DND-41 (cell line): ENCODE measurements around the gene FOXK1.

ENCODE experiments used
- ATAC-seq: fragments of 200-7000 bp; cut with Tn5 transposase; 3 replicates; pipeline ENCODE4 v1.9.1; 2021; ENCODE audit warnings: low read depth; ENCODE audit not compliant: insufficient read depth
- DNase-seq: peaks from one replicate; pipeline ENCODE4 v3.0.0-alpha.2; 2020
- H2AFZ ChIP-seq: 2 replicates; pipeline ENCODE4 v1.6.0; 2012; ENCODE audit warnings: low read depth, low read length
- H3K27ac ChIP-seq: 2 replicates; pipeline ENCODE4 v1.5.1; 2012; ENCODE audit warnings: low read length, inconsistent platforms
- H3K27me3 ChIP-seq: fragments of 200-600 bp; sonication (generic); 2 replicates; pipeline ENCODE4 v1.6.0; 2012; ENCODE audit warnings: low read length, mild to moderate bottlenecking, inconsistent platforms; ENCODE audit not compliant: insufficient read depth, poor library complexity
- H3K36me3 ChIP-seq: 2 replicates; pipeline ENCODE4 v1.5.1; 2012; ENCODE audit warnings: low read length, inconsistent platforms; ENCODE audit not compliant: insufficient read depth
- H3K4me1 ChIP-seq: 2 replicates; pipeline ENCODE4 v1.5.1; 2012; ENCODE audit warnings: mild to moderate bottlenecking, low read length; ENCODE audit not compliant: insufficient read depth
- H3K4me2 ChIP-seq: 2 replicates; pipeline ENCODE4 v1.6.0; 2012; ENCODE audit warnings: mild to moderate bottlenecking, moderate library complexity, low read length, inconsistent platforms; ENCODE audit not compliant: insufficient read depth
- H3K4me3 ChIP-seq, 2 experiments: fragments of 200-600 bp in 1 of 2; shearing (Covaris generic) in 1 of 2; 2 replicates each; pipeline ENCODE4 v1.5.1; 2012 to 2016; ENCODE audit warnings: inconsistent platforms in 2 of 2, low read length in 2 of 2, mild to moderate bottlenecking in 2 of 2, low read depth in 1 of 2, moderate library complexity in 1 of 2
- H3K79me2 ChIP-seq: 2 replicates; pipeline ENCODE4 v1.6.0; 2012; ENCODE audit warnings: low read length, inconsistent platforms; ENCODE audit not compliant: insufficient read depth
- H3K9ac ChIP-seq: 2 replicates; pipeline ENCODE4 v1.6.0; 2012; ENCODE audit warnings: low read depth, mild to moderate bottlenecking, inconsistent platforms, low read length, moderate library complexity
- H3K9me3 ChIP-seq: 2 replicates; pipeline ENCODE4 v1.5.1; 2012; ENCODE audit warnings: low read length, moderate library complexity, mild to moderate bottlenecking, inconsistent platforms; ENCODE audit not compliant: insufficient read depth, severe bottlenecking
- H4K20me1 ChIP-seq: 2 replicates; pipeline ENCODE4 v1.6.0; 2012; ENCODE audit warnings: low read length; ENCODE audit not compliant: insufficient read depth
- EZH2 ChIP-seq: IDR thresholded peaks from 3 replicates; pipeline ENCODE4 v1.6.1; 2012; ENCODE audit warnings: borderline replicate concordance, low read depth, mild to moderate bottlenecking, moderate library complexity, low read length, inconsistent platforms; ENCODE audit not compliant: severe bottlenecking
- TF ChIP-seq, protein P1 (sequence below): IDR thresholded peaks from 2 replicates; pipeline ENCODE4 v1.5.1; 2012; ENCODE audit warnings: borderline replicate concordance, low read length, moderate library complexity, mild to moderate bottlenecking; ENCODE audit not compliant: poor library complexity, severe bottlenecking; ENCODE audit errors: extremely low read depth

The FOXK1 gene

DNA sequence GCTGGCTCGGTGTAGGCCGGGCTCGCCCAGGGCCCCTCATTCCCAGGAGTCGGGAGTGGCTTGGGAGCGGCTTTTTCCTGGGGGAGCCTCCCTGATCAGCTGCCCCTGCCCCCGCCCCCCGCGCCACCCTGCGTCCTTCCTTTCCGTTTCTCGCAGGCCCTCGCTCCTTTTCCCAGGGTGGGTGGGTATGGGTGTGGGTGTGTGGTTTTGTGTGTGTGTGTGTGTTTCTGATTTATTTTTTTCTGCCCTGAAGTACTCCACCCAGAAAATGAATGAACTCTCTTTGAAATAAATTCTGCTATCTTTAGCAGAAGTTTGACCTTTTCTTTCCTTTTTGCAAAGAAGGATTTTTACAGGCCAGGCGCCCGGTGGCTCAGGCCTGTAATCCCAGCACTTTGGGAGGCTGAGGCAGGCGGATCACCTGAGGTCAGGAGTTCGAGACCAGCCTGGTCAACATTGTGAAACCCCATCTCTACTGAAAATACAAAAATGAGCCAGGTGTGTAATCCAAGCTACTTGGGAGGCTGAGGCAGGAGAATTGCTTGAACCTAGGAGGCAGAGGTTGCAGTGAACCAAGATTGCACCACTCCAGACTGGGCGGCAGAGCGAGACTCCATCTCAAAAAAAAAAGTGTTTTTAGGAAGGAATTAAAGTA is 63.3 kb downstream of the FOXK1 start:
- Histone ChIP-seq H3K27ac (peak overlapping the region; percentile 89), H3K4me3 (peak overlapping the region; percentile 26 to 55; a peak in 3 of 4 replicates), H3K79me2 (peaks cover 73% of the 10 kb centered on the region), H3K4me2 (peak overlapping the region; percentile 77), H3K27me3 (no peaks in the 10 kb centered on the region), H3K9me3 (no peaks in the 10 kb centered on the region), H3K9ac (peak overlapping the region; percentile 60), H3K4me1 (peaks cover 52% of the 10 kb centered on the region), H3K36me3 (peaks cover 59% of the 10 kb centered on the region), H4K20me1 (peaks cover 42% of the 10 kb centered on the region), H2AFZ (peak overlapping the region; percentile 21; the same call in 1 of the 2 replicates)
- ATAC-seq (peak; percentile 41; the same call in 2 of the 3 replicates), DNase-seq (peak; percentile 6)
- TF ChIP-seq, protein P1, sequence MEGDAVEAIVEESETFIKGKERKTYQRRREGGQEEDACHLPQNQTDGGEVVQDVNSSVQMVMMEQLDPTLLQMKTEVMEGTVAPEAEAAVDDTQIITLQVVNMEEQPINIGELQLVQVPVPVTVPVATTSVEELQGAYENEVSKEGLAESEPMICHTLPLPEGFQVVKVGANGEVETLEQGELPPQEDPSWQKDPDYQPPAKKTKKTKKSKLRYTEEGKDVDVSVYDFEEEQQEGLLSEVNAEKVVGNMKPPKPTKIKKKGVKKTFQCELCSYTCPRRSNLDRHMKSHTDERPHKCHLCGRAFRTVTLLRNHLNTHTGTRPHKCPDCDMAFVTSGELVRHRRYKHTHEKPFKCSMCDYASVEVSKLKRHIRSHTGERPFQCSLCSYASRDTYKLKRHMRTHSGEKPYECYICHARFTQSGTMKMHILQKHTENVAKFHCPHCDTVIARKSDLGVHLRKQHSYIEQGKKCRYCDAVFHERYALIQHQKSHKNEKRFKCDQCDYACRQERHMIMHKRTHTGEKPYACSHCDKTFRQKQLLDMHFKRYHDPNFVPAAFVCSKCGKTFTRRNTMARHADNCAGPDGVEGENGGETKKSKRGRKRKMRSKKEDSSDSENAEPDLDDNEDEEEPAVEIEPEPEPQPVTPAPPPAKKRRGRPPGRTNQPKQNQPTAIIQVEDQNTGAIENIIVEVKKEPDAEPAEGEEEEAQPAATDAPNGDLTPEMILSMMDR, result no peak
- no peak for TF ChIP-seq EZH2

DNA sequence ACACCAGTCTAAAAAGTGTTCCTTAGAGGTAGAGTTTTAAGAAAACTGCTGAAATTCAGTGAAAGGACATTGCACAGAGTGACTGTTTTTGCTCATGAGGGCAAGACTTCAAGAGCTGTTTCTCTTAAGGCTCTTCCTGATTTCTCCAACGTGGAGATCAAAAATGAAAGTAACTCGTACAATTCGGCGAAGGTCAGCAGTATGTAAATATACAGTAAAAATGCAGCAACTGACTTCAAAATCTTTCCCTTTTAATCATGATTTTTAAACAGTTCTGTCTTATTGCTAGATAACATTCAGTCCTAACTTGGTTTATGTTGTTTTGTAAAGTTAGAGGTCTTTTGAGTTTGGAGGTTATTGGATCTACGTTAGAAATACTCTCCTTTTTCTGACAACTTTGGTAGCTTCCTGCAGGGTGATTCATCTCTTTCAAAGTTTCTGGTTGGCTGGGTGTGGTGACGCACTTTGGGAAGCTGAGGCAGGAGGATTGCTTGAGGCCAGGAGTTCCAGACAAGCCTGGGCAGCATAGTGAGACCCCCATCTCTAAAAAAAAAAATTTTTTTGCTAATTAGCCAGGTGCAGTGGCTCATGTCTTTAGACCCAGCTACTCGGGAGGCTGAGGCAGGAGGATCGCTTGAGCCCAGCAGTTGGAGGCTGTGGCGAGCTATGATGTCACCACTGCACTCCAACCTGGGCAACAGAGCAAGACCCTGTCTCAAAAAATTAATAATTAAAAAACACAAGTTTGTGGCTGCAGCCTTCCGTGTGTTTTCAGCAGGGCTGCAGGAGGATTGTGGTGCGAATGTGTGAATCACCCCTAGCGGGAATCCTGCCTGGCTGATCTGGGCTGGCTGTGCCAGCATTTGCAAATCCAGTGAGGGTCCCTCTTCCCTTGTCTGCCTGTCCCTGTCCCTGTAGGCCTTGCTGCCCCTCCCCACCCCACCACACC is 64.2 kb downstream of the FOXK1 start:
- Histone ChIP-seq H3K27me3 (no peaks in the 10 kb centered on the region), H3K27ac (peak overlapping the region; percentile 89), H3K79me2 (peaks cover 70% of the 10 kb centered on the region), H4K20me1 (peaks cover 39% of the 10 kb centered on the region), H3K4me1 (peaks cover 52% of the 10 kb centered on the region), H3K4me2 (peak overlapping the region; percentile 77), H3K4me3 (peak overlapping the region; percentile 26 to 55; a peak in 3 of 4 replicates), H3K9me3 (no peaks in the 10 kb centered on the region), H3K36me3 (peaks cover 54% of the 10 kb centered on the region), H3K9ac (peak overlapping the region; percentile 60), H2AFZ (0 out of 2 replicates have a peak overlapping the region, but pooled peaks have one; percentile 58)
- no peak for TF ChIP-seq EZH2
- TF ChIP-seq, protein P1, result no peak
- DNase-seq, result peak; percentile 49
- peak; percentile 34 for ATAC-seq

DNA sequence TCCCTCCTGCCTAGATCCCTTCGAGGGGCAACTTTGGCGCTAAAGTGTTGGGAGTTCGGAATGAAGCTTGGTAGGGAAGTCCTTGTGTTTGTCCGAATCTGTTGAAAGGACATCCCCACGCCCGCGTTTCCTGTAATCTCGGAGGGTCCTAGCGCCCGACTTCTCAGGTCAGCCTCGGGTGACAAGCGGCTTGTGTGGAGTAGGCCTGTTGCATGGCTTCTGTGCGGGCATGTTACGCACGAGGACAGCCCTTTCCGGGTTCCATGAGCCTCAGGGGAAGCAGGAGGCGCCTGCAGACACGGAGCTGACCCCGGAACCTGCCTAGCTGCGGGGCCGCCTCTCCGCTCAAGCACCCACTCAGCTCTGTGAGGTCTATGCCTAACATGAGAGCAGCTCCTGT is 64.9 kb downstream of the FOXK1 start:
- Histone ChIP-seq H3K9me3 (no peaks in the 10 kb centered on the region), H4K20me1 (peaks cover 41% of the 10 kb centered on the region), H3K9ac (peak overlapping the region; percentile 60), H3K79me2 (peaks cover 72% of the 10 kb centered on the region), H3K36me3 (peaks cover 54% of the 10 kb centered on the region), H3K4me1 (peaks cover 52% of the 10 kb centered on the region), H3K27me3 (no peaks in the 10 kb centered on the region), H2AFZ (no peak overlapping the region), H3K4me2 (peak overlapping the region; percentile 77), H3K4me3 (peak overlapping the region in 1 of 2 experiments; percentile 55; a peak in 1 of 4 replicates), H3K27ac (peak overlapping the region; percentile 89)
- ATAC-seq, result no peak
- DNase-seq, result no peak
- no peak for TF ChIP-seq EZH2
- TF ChIP-seq, protein P1, result no peak
